AG09319 (cell line): ENCODE data around the gene SGCE.
"Not testable (repeated sequence)": the region's sequence is repeated elsewhere in the genome, so short reads cannot be mapped to it uniquely, and the experiment has no call there.

Source experiments
- DNase-seq: peaks from one replicate; pipeline ENCODE4 v3.0.0-alpha.2; 2010; ENCODE audit warnings: low read depth; ENCODE audit errors: extremely low read depth
- CTCF ChIP-seq: IDR thresholded peaks from 2 replicates; pipeline ENCODE4 v1.5.1; 2011; ENCODE audit warnings: low read depth, mild to moderate bottlenecking, inconsistent platforms, low read length, moderate library complexity

Gene SGCE, protein sequence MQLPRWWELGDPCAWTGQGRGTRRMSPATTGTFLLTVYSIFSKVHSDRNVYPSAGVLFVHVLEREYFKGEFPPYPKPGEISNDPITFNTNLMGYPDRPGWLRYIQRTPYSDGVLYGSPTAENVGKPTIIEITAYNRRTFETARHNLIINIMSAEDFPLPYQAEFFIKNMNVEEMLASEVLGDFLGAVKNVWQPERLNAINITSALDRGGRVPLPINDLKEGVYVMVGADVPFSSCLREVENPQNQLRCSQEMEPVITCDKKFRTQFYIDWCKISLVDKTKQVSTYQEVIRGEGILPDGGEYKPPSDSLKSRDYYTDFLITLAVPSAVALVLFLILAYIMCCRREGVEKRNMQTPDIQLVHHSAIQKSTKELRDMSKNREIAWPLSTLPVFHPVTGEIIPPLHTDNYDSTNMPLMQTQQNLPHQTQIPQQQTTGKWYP

DNA sequence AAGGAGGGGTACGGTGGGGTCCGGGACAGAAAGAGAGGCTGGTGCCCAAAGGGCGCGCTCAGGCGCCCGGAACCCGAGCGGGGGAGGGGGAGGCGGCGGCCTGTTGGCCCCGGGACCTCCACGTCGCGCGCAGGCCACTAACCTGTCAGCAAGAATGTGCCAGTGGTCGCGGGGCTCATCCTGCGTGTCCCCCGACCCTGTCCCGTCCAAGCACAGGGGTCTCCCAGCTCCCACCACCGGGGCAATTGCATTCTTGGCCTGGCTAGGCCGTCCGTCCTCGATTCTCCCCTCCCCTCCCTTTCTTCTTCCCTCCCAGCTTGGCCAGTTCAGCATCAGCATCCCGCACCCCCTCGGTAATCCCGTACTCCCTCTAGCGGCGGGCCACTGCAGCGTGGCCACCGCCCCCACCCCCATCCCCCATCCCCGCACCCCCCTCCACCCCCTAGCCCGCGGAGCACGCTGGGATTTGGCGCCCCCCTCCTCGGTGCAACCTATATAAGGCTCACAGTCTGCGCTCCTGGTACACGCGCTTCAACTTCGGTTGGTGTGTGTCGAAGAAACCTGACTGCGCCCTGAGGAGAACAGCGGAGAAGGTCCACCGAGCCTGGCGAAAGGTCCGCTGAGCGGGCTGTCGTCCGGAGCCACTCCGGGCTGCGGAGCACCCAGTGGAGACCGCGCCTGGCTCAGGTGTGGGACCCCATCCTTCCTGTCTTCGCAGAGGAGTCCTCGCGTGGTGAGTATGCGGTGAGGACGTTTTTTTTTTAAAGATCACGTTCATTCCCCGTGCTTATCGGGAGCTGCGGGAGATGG lies at the start of gene SGCE:
TSS of gene SGCE (minus strand) at position 286 of the 810 bp plus-strand sequence. CDS start at position 251, 35 bp downstream.
- DNase-seq: peak; percentile 50
- TF ChIP-seq CTCF: peak; percentile 49

GRCh38 chr7:94705155-94706021 lies 49.5 kb upstream of the SGCE start:
- DNase-seq: not testable (repeated sequence)

DNA sequence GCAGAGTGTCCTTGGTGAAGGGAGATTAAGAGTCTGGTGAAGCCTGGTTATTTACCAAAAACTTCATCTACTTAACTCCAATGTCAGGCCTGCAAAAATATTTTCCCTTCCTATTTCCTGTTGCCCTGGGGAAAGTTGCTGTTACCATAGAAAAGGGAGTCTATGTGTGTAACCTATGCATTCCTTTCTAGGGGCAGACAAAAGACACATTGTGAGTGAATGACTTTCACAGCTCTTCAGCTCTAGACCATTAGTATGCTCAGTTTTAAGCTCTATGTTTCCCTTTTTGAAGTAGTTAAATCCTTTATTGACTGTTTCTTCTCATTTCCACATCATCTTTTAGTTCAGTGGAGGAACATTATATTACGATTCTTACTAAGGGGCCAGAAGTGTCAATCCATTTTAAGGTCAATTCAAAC lies 45.6 kb upstream of the SGCE start:
- no peak for DNase-seq
- no peak for TF ChIP-seq CTCF

GRCh38 chr7:94700926-94701554 lies 45.1 kb upstream of the SGCE start:
- no peak for TF ChIP-seq CTCF
- DNase-seq: no peak

DNA sequence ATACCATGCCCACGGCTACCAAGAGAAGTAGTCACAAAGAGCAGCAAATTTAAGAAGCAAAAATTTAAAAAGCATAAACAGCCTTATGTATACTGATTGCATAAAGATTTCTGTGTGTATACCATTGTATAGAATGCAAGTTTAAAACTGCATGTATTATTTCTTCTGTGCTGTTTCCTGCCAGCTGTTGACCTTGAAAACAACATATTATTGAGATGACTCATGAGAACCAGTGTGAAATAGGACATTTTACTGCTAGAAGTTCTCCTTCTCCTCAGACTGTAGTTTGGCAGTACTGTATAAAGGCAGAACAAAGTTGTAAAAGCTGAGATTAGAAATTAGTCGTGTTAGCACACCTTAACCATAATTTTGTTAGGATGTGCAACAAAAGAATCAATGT lies 42.3 kb upstream of the SGCE start:
- DNase-seq: no peak

DNA sequence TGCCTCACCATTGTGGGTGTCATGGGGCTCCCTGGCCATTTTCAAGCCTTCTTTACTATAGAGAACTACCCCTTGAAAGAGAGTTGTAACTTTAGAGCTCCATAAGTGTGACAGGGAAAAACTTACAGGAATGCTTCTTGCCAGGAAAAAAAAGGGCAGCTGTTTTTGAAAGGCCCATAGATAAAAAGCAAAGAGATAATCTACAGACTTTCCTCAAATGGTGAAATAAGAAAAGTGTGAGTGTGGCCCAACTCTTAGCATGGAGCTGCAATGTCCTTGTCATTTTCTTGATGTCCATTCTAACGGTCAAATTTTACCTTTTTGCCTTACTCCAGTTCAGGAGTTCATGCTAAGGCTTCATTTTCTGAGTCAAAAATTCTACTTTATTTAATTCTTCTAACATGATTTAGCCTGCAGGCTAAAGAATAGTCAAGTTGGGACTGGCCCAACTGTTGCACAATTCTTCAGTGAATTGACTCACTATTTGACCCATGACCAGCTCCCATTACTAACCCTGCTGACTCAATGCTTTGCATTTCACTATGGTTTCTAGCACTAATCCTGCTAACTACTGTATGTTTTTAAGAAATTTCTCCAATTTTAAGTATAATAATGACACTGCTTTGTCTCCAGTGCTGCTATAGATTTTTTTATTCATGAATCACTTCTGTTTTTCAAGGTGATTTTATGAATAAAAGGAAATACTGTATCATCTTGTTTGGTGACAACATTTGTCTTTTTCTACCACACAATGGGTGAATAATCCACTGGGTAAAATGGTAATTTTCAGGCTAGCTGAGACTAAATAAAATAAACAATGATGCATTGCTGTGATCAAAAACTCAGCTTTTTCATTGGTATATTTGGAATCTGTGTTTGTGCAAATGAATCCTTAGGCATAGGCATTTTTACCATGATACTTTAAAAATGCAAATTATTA lies 41.4 kb upstream of the SGCE start:
- DNase-seq: peak; percentile 77
- TF ChIP-seq CTCF: no peak

More for the DNA sequence above, 42.3 kb upstream of the SGCE start:
- no peak for TF ChIP-seq CTCF
